Measurements from ENCODE around the gene MTHFD2L. TPM values are rescaled to one million over a fixed set of nuclear protein-coding genes. Genes with fewer than 3 reads are reported as not detected.

Gene MTHFD2L
- polyA plus RNA-seq, 3 donors = 4.3 to 7.0 (median 4.8) TPM

- no peak overlapping the region for H3K4me3 Mint-ChIP-seq
- Histone ChIP-seq H4K20me1 (ENCODE audit: insufficient read depth, low read length) (no peaks in the 10 kb centered on the region), H3K79me2 (ENCODE audit: insufficient read depth, low read length) (no peaks in the 10 kb centered on the region), H3K27ac (ENCODE audit: low read depth in 1 of 2, low read length in 2 of 2) (no peak overlapping the region), H3K4me2 (replicated peaks; ENCODE audit: extremely low read depth, low read length, poor library complexity, severe bottlenecking) (no peak overlapping the region), H3K9me3 (replicated peaks in 1 of 2; ENCODE audit: control insufficient read depth in 1 of 2, insufficient read depth in 1 of 2, low read length in 2 of 2) (no peaks in the 10 kb centered on the region), H3K9ac (ENCODE audit: insufficient read depth, low read length, poor library complexity, severe bottlenecking) (no peak overlapping the region), H3K36me3 (replicated peaks in 1 of 2; ENCODE audit: control insufficient read depth in 1 of 2, insufficient read depth in 2 of 2, low read length in 2 of 2) (no peaks in the 10 kb centered on the region), H2AFZ (ENCODE audit: insufficient read depth, low read depth, low read length, poor library complexity, severe bottlenecking) (no peak overlapping the region), H3K27me3 (ENCODE audit: control insufficient read depth in 2 of 2, insufficient read depth in 2 of 2, low read length in 2 of 2) (no peaks in the 10 kb centered on the region), H3K4me3 (replicated peaks in 1 of 3; ENCODE audit: low read depth in 2 of 3, low read length in 3 of 3) (no peak overlapping the region), H3K4me1 (ENCODE audit: control insufficient read depth in 1 of 2, insufficient read depth in 2 of 2, low read length in 2 of 2) (no peaks in the 10 kb centered on the region)
- DNase-seq = peak; percentile 64 to 81 (median 77)
- no peak overlapping the region for H3K27ac Mint-ChIP-seq
- H3K27me3 Mint-ChIP-seq (ENCODE audit: low read depth in 3 of 3) = peaks cover 0 to 1% (median 0%) of the 10 kb centered on the region in 3 donors
- peaks cover 3% of the 10 kb centered on the region for H3K4me1 Mint-ChIP-seq
- peaks cover 2 to 16% (median 6%) of the 10 kb centered on the region in 7 donors for H3K9me3 Mint-ChIP-seq
- WGBS (ENCODE audit: insufficient coverage) = 37% methylated on average over 6 of the region's 8 CpGs
- TF ChIP-seq CTCF (IDR thresholded peaks at IDR 0.05) = peak; percentile 82
- no peaks in the 10 kb centered on the region for H3K36me3 Mint-ChIP-seq
- intact Hi-C loops (cut with micrococcal nuclease) = loop anchor here in 1 of 2 donors (10.0 kb wide), 1 partner anchor 479 kb away; no protein-coding TSS in a partner anchor
Measured at GRCh38 chr4:74133786-74134499, 24.0 kb upstream of the MTHFD2L start.

DNA sequence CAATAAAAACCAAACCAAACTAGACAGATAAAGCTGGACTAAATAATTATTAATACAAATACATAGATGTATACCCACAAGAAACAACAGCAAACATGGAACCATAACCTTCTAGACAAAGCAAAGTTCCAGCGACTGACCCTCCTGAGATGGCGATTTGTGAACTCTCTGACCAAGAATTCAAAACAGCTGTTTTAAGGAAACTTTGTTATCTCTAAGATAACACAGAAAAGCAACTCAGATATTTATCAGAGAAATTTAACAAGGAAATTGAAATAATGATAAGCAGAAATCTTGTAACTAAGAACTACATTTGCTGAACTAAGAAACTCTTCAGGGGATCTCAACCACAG lies 23.4 kb upstream of the MTHFD2L start:
- peak; percentile 31 for TF ChIP-seq CTCF (IDR thresholded peaks at IDR 0.05)

More for the DNA sequence above, 23.4 kb upstream of the MTHFD2L start:
- Mint-ChIP-seq H3K36me3 (no peaks in the 10 kb centered on the region), H3K4me3 (no peak overlapping the region), H3K4me1 (peaks cover 3% of the 10 kb centered on the region), H3K27me3 (ENCODE audit: low read depth in 3 of 3) (peaks cover 0 to 1% (median 0%) of the 10 kb centered on the region in 3 donors), H3K9me3 (peaks cover 2 to 12% (median 4%) of the 10 kb centered on the region in 7 donors), H3K27ac (no peak overlapping the region)
- no peaks in the 10 kb centered on the region for H3K4me1 ChIP-seq (ENCODE audit: control insufficient read depth in 1 of 2, insufficient read depth in 2 of 2, low read length in 2 of 2)
- no peak for DNase-seq
- H4K20me1 ChIP-seq (ENCODE audit: insufficient read depth, low read length) = no peaks in the 10 kb centered on the region
- no peak overlapping the region for H3K4me3 ChIP-seq (replicated peaks in 1 of 3; ENCODE audit: low read depth in 2 of 3, low read length in 3 of 3)
- H2AFZ ChIP-seq (ENCODE audit: insufficient read depth, low read depth, low read length, poor library complexity, severe bottlenecking) = no peak overlapping the region
- H3K27ac ChIP-seq (ENCODE audit: low read depth in 1 of 2, low read length in 2 of 2) = no peak overlapping the region
- no peaks in the 10 kb centered on the region for H3K79me2 ChIP-seq (ENCODE audit: insufficient read depth, low read length)
- intact Hi-C loops (cut with micrococcal nuclease) = loop anchor here in 1 of 2 donors (10.0 kb wide), 1 partner anchor 480 kb away; no protein-coding TSS in a partner anchor
- WGBS (ENCODE audit: insufficient coverage) = no CpG with 5 or more reads among the region's 2 CpGs
- H3K27me3 ChIP-seq (ENCODE audit: control insufficient read depth in 2 of 2, insufficient read depth in 2 of 2, low read length in 2 of 2) = no peaks in the 10 kb centered on the region
- no peaks in the 10 kb centered on the region for H3K9me3 ChIP-seq (replicated peaks in 1 of 2; ENCODE audit: control insufficient read depth in 1 of 2, insufficient read depth in 1 of 2, low read length in 2 of 2)
- no peak overlapping the region for H3K4me2 ChIP-seq (replicated peaks; ENCODE audit: extremely low read depth, low read length, poor library complexity, severe bottlenecking)
- H3K36me3 ChIP-seq (replicated peaks in 1 of 2; ENCODE audit: control insufficient read depth in 1 of 2, insufficient read depth in 2 of 2, low read length in 2 of 2) = no peaks in the 10 kb centered on the region
- H3K9ac ChIP-seq (ENCODE audit: insufficient read depth, low read length, poor library complexity, severe bottlenecking) = no peak overlapping the region

Data from CD14-positive monocyte (primary cell).